GM12891 (cell line): ENCODE data around the gene FEN1.

Experiments used
- PAX5 ChIP-seq: IDR thresholded peaks from 2 replicates; pipeline ENCODE4 v1.6.1; 2011; ENCODE audit warnings: low read length, moderate library complexity, mild to moderate bottlenecking; ENCODE audit not compliant: insufficient read depth, severe bottlenecking
- POLR2A ChIP-seq: IDR thresholded peaks from 2 replicates; pipeline ENCODE4 v1.6.1; 2011; ENCODE audit warnings: low read depth, low read length, control low read depth
- POLR2AphosphoS5 ChIP-seq: IDR thresholded peaks from 2 replicates; pipeline ENCODE4 v1.6.1; 2011; ENCODE audit warnings: low read depth, low read length, control low read depth
- SPI1 ChIP-seq: IDR thresholded peaks from 2 replicates; pipeline ENCODE4 v1.6.1; 2011; ENCODE audit warnings: low read depth, low read length, control low read depth

DNA sequence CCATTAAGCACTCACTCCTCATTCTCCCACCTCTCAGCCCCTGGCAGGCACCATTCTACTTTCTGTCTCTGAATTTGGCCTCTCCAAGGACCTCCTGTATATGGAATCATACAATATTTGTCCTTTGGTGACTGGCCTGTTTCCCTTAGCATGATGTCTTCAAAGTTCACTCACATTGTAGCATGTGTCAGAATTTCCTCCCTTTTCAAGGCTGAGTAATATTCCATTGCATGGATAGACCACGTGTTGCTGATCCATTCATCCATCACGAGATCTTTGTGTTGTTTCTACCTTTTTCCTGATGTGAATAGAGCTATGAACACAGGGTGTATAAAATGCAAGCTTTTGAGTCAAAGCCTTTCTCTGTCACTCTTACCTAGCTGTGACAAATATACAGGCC, 47.0 kb downstream of the FEN1 start:
- TF ChIP-seq POLR2AphosphoS5 (no peak), POLR2A (no peak), PAX5 (no peak), SPI1 (no peak)
